Measurements from ENCODE around the gene RNU6-9. TPM values are rescaled to one million over a fixed set of nuclear protein-coding genes. Genes with fewer than 3 reads are reported as not detected.

Gene RNU6-9
- total RNA-seq, 6 experiments from 2014 or later, result not detected

DNA sequence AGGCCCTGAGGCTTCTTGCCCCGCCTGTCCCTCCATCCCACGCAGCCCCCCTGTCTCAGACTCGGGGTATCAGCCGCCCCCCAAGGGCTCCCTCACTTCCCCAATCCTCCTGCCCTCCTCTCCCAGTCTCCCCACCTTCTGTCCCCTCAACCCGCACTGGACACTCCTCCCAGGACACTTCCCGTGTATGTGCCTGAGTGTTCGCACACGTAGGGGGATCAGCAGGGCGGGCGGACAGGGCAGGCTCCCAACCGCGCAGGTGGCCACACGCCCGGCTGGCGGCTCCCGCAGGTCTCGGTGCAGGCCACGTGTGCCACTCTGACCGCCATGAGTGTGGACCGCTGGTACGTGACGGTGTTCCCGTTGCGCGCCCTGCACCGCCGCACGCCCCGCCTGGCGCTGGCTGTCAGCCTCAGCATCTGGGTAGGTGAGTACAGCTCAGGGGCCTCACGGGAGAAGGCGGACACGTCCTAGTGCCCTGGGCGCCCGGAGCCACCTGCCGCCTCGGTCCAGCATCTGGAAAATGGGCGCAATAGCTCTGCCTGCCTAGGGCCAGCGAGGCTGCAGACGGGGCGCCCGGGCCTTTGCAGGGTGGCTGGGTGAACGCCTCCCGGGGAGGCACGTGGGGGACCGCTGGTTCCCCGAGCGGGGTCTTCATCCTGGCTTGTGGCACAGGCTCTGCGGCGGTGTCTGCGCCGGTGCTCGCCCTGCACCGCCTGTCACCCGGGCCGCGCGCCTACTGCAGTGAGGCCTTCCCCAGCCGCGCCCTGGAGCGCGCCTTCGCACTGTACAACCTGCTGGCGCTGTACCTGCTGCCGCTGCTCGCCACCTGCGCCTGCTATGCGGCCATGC is 26.1 kb downstream of the RNU6-9 start:
- Histone ChIP-seq H3K9me3 (no peaks in the 10 kb centered on the region), H3K4me1 (peaks cover 0 to 21% (median 0%) of the 10 kb centered on the region in 4 donors), H3K27ac (no peak overlapping the region), H3K27me3 (peaks cover 10 to 41% of the 10 kb centered on the region in 2 donors), H3K36me3 (no peaks in the 10 kb centered on the region), H3K4me3 (peak overlapping the region in 1 of 3 donors; percentile 3)
- 9% methylated on average over 24 of the region's 68 CpGs for WGBS (ENCODE audit: insufficient coverage, low coverage, low lambda C conversion rate, missing lambda C conversion rate)
- DNase-seq, result no peak
- TF ChIP-seq, protein P1, sequence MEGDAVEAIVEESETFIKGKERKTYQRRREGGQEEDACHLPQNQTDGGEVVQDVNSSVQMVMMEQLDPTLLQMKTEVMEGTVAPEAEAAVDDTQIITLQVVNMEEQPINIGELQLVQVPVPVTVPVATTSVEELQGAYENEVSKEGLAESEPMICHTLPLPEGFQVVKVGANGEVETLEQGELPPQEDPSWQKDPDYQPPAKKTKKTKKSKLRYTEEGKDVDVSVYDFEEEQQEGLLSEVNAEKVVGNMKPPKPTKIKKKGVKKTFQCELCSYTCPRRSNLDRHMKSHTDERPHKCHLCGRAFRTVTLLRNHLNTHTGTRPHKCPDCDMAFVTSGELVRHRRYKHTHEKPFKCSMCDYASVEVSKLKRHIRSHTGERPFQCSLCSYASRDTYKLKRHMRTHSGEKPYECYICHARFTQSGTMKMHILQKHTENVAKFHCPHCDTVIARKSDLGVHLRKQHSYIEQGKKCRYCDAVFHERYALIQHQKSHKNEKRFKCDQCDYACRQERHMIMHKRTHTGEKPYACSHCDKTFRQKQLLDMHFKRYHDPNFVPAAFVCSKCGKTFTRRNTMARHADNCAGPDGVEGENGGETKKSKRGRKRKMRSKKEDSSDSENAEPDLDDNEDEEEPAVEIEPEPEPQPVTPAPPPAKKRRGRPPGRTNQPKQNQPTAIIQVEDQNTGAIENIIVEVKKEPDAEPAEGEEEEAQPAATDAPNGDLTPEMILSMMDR (IDR thresholded peaks at IDR 0.05), result no peak
- TF ChIP-seq POLR2A (IDR thresholded peaks at IDR 0.05), result no peak
- no peak for ATAC-seq
- intact Hi-C loops (cut with DNase I), result loop anchor here (5.0 kb wide), 4 partner anchors 52 to 152 kb away; partner anchors contain the start of gene WDR18 (in 2 of the 2)

DNA sequence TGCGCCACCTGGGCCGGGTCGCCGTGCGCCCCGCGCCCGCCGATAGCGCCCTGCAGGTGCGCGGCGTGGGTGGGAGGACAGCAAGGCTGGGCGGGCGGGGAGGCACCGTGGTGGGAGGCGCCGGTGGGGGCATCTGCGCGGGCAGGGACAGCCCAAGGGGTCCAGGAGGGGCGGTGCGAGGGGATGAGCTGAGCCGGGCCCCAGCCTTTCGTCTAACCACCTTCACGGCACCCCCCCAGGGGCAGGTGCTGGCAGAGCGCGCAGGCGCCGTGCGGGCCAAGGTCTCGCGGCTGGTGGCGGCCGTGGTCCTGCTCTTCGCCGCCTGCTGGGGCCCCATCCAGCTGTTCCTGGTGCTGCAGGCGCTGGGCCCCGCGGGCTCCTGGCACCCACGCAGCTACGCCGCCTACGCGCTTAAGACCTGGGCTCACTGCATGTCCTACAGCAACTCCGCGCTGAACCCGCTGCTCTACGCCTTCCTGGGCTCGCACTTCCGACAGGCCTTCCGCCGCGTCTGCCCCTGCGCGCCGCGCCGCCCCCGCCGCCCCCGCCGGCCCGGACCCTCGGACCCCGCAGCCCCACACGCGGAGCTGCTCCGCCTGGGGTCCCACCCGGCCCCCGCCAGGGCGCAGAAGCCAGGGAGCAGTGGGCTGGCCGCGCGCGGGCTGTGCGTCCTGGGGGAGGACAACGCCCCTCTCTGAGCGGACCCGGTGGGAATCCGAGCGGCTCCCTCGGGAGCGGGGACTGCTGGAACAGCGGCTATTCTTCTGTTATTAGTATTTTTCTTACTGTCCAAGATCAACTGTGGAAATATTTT is 27.0 kb downstream of the RNU6-9 start:
- H3K4me1 ChIP-seq, result peaks cover 0 to 21% (median 2%) of the 10 kb centered on the region in 4 donors
- no peak overlapping the region for H3K27ac ChIP-seq
- no peaks in the 10 kb centered on the region for H3K36me3 ChIP-seq
- WGBS (ENCODE audit: insufficient coverage, low coverage, low lambda C conversion rate, missing lambda C conversion rate), result 3% methylated on average over 25 of the region's 84 CpGs
- peak overlapping the region in 1 of 3 donors; percentile 3 for H3K4me3 ChIP-seq
- peaks cover 10 to 41% of the 10 kb centered on the region in 2 donors for H3K27me3 ChIP-seq
- intact Hi-C loops (cut with DNase I), result loop anchor here (5.0 kb wide), 1 partner anchor 62 kb away; the partner anchor contains the start of gene WDR18 (in 2 of the 2)
- DNase-seq (no peak), ATAC-seq (no peak)
- no peaks in the 10 kb centered on the region for H3K9me3 ChIP-seq
- TF ChIP-seq, protein P1 (IDR thresholded peaks at IDR 0.05), result no peak
- TF ChIP-seq POLR2A (IDR thresholded peaks at IDR 0.05), result no peak

DNA sequence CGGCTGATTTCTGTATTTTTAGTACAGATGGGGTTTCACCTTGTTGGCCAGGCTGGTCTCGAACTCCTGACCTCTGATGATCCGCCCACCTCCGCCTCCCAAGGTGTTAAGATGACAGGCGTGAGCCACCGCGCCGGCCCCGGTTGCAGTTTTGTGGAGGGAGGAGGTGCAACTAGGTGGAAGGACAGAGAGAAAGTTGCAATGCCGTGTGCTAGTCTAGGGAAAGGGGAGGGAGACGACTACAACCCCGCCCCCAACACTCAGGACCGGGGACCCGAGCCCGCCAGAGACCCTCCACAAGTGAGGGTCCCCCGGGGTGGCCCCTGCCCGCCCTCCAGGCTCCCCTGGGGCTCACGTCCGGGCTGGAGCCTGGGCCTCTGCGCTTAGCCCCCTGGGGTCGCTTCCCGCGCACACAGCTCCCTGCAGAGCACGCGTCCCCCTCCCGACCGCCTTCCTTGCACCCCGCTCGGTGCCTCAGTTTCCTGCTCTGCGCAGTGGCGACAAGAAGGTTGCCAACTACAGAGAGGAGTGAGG is 31.3 kb downstream of the RNU6-9 start:
- ATAC-seq, result no peak
- intact Hi-C loops (cut with DNase I), result loop anchor here (5.0 kb wide), 1 partner anchor 58 kb away; the partner anchor contains the start of gene WDR18 (in 2 of the 2)
- Histone ChIP-seq H3K9me3 (no peaks in the 10 kb centered on the region), H3K36me3 (no peaks in the 10 kb centered on the region), H3K4me3 (peak overlapping the region; percentile 72 to 85 (median 76)), H3K27ac (peak overlapping the region in 1 of 3 donors; percentile 84), H3K4me1 (peaks cover 0 to 15% (median 2%) of the 10 kb centered on the region in 4 donors), H3K27me3 (peaks cover 0 to 18% of the 10 kb centered on the region in 2 donors)
- TF ChIP-seq, protein P1 (IDR thresholded peaks at IDR 0.05), result no peak
- TF ChIP-seq POLR2A (IDR thresholded peaks at IDR 0.05), result no peak
- peak in 1 of 3 donors; percentile 50 for DNase-seq
- 23% methylated on average over 12 of the region's 31 CpGs for WGBS (ENCODE audit: insufficient coverage, low coverage, low lambda C conversion rate, missing lambda C conversion rate)

DNA sequence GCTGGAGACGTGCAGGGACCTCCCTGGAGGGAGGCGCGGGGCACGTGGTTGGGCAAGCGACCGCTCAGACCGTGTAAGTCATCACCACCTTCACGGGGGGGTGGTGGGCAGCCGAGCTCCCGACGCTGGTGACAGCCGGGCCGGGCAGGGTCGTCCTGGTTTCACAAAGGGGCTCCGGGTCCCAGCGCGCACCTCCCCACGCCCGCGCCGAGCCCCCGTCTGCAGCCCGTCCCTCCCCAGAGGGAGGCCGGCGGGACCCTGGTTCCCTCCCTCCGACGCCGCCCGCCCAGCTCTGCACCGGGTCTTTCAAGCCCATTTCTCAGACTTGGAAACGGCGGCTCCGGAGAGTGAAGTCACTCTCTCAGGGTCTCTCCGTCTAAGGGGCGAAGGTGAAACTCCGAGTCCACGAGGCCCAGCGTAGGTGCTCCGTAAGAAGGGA is 31.8 kb downstream of the RNU6-9 start:
- Histone ChIP-seq H3K9me3 (no peaks in the 10 kb centered on the region), H3K27me3 (peaks cover 0 to 14% of the 10 kb centered on the region in 2 donors), H3K36me3 (no peaks in the 10 kb centered on the region), H3K27ac (peak overlapping the region; percentile 74 to 86 (median 84)), H3K4me1 (peaks cover 0 to 14% (median 2%) of the 10 kb centered on the region in 4 donors), H3K4me3 (peak overlapping the region; percentile 72 to 85 (median 76))
- TF ChIP-seq, protein P1 (IDR thresholded peaks at IDR 0.05), result no peak
- peak; percentile 44 to 62 (median 54) for ATAC-seq
- 0% methylated on average over 11 of the region's 39 CpGs for WGBS (ENCODE audit: insufficient coverage, low coverage, low lambda C conversion rate, missing lambda C conversion rate)
- intact Hi-C loops (cut with DNase I), result no loop called here
- peak in 2 of 3 donors; percentile 51 to 74 for DNase-seq
